Mesothelial cell of epicardium (in vitro differentiated cells): ENCODE measurements around the gene PUM1. TPM values are rescaled to one million over a fixed set of nuclear protein-coding genes. Genes with fewer than 3 reads are reported as not detected.

ENCODE experiments used
- DNase-seq, 2 experiments: peaks; one replicate each; pipeline ENCODE4 v3.0.0; 2021; ENCODE audit warnings: low spot score in 2 of 2; ENCODE audit not compliant: unreplicated experiment in 2 of 2
- H3K27ac Mint-ChIP-seq: 2 replicates; pipeline ENCODE4 v1.8.0; 2021; ENCODE audit warnings: mixed read lengths
- H3K27me3 Mint-ChIP-seq: 2 replicates; pipeline ENCODE4 v1.8.0; 2021; ENCODE audit warnings: low read depth, mixed read lengths
- H3K36me3 Mint-ChIP-seq: 2 replicates; pipeline ENCODE4 v1.8.0; 2021; ENCODE audit warnings: mixed read lengths
- H3K4me1 Mint-ChIP-seq: 2 replicates; pipeline ENCODE4 v1.8.0; 2021; ENCODE audit warnings: mixed read lengths
- H3K4me3 Mint-ChIP-seq: 2 replicates; pipeline ENCODE4 v1.8.0; 2021; ENCODE audit warnings: mild to moderate bottlenecking, moderate library complexity, mixed read lengths
- H3K9me3 Mint-ChIP-seq: 2 replicates; pipeline ENCODE4 v1.8.0; 2021; ENCODE audit warnings: mixed read lengths
- CTCF ChIP-seq: fragments of 200-600 bp; sonication (generic); IDR thresholded peaks from one replicate; pipeline ENCODE4 v1.5.0; 2021; ENCODE audit warnings: antibody characterized with exemption; ENCODE audit not compliant: unreplicated experiment
- total RNA-seq: library from RNA; stranded (reverse); gene quantifications from 3 replicates; pipeline ENCODE4 v1.2.1, GENCODE V29; 2021

PUM1 gene
- total RNA-seq, 1 donor from 2014 or later, result 250 TPM

DNA sequence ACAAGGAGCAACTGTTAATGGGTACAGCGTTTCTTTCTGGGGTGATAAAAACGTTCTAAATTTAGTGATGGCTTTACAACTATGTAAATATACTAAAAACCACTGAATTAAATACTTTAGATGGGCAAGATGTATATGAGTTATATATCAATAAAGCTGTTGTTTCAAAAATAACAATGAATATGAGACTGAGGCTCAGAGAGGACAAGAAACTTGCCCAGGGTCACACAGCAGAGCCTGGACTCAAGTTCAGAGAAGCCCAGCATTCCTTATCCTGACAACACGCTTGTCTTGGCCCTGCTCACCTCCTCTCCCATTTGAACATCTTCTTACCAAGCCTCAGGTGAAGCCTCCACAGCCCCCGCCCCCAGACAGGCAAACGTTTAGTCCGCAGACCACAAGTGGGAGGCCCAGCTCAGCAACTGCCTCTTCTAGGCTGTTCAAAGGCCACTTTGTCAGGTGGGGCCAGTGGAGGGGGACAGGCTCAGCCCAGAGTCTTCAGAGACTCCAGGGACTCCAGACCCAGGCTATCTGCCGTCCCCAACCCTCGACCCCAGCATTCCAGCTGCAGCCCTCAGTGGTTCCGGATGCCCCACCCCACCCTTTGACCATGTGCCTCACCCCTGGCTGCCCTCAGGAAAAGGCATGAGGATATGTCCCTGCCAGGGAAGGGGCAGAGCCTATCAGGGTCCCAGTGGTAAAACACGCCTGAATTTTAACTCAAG is 174.9 kb downstream of the PUM1 start:
- peaks cover 33% of the 10 kb centered on the region for H3K4me1 Mint-ChIP-seq
- DNase-seq, result no peak
- no peaks in the 10 kb centered on the region for H3K27me3 Mint-ChIP-seq
- H3K9me3 Mint-ChIP-seq, result no peaks in the 10 kb centered on the region
- no peak overlapping the region for H3K4me3 Mint-ChIP-seq
- no peak for TF ChIP-seq CTCF
- H3K36me3 Mint-ChIP-seq, result no peaks in the 10 kb centered on the region
- H3K27ac Mint-ChIP-seq, result no peak overlapping the region

- Mint-ChIP-seq H3K27ac (no peak overlapping the region), H3K9me3 (no peaks in the 10 kb centered on the region), H3K4me1 (peaks cover 28% of the 10 kb centered on the region), H3K36me3 (no peaks in the 10 kb centered on the region), H3K4me3 (no peak overlapping the region), H3K27me3 (no peaks in the 10 kb centered on the region)
- DNase-seq, result no peak
- no peak for TF ChIP-seq CTCF
Observed at GRCh38 chr1:30889511-30889910, 176.0 kb downstream of the PUM1 start.

GRCh38 chr1:30888975-30889374 is 176.5 kb downstream of the PUM1 start:
- no peak for TF ChIP-seq CTCF
- Mint-ChIP-seq H3K27ac (no peak overlapping the region), H3K36me3 (no peaks in the 10 kb centered on the region), H3K4me3 (no peak overlapping the region), H3K9me3 (no peaks in the 10 kb centered on the region), H3K27me3 (no peaks in the 10 kb centered on the region), H3K4me1 (peaks cover 27% of the 10 kb centered on the region)
- DNase-seq, result no peak

- peaks cover 22% of the 10 kb centered on the region for H3K4me1 Mint-ChIP-seq
- H3K9me3 Mint-ChIP-seq, result no peaks in the 10 kb centered on the region
- H3K36me3 Mint-ChIP-seq, result no peaks in the 10 kb centered on the region
- TF ChIP-seq CTCF, result no peak
- H3K4me3 Mint-ChIP-seq, result no peak overlapping the region
- DNase-seq, result no peak
- H3K27me3 Mint-ChIP-seq, result no peaks in the 10 kb centered on the region
- H3K27ac Mint-ChIP-seq, result peak overlapping the region; percentile 79
Observed at GRCh38 chr1:30888391-30888790, 177.1 kb downstream of the PUM1 start.

DNA sequence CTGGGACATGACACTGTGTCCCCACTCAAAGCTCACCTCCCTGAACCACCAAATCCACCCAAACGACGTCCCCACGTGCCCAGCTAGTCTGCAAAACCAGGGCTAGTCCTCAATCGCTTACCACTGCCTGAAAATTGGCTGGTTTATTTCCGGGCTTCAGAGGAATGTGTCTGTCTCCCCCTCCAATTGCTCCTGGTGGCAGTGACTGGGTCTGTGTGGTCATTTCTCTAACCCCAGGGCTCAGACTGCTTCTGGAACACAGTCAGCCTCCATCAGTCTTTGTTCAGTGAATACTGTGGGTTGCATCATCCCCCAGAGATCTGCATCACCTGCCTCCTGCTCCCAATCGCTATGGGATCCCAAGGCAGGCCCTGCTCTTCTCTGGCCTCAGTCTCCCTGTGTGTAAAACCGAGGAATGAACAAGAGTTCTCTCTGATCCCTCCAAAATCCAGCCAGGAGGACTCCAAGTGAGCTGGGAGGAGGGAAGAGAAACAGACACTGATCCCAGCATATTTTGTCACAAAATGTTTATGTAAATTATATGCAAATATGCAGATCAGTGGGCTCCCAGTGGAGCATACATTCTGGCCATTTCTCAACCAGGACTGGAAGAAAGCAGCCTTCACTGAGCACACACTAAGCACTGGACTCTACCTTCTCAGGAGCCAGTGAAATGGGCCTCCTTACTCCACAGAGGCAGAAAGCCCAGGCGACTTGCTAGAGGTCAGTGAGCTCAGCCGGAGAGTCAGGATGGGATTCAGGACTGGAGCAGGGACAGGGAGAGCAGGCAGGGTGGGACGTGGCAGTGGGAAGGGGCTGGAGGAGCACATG is 177.8 kb downstream of the PUM1 start:
- no peaks in the 10 kb centered on the region for H3K27me3 Mint-ChIP-seq
- H3K27ac Mint-ChIP-seq, result peak overlapping the region; percentile 79
- no peaks in the 10 kb centered on the region for H3K9me3 Mint-ChIP-seq
- H3K36me3 Mint-ChIP-seq, result no peaks in the 10 kb centered on the region
- H3K4me1 Mint-ChIP-seq, result peaks cover 20% of the 10 kb centered on the region
- no peak overlapping the region for H3K4me3 Mint-ChIP-seq
- no peak for DNase-seq
- no peak for TF ChIP-seq CTCF
